Islet precursor cell (in vitro differentiated cells): ENCODE data around the gene VDAC2.
"Not testable (repeated sequence)": the region's sequence is repeated elsewhere in the genome, so short reads cannot be mapped to it uniquely, and the experiment has no call there.

Experiments used
- DNase-seq: peaks from one replicate; pipeline ENCODE4 v3.0.0-alpha.2; 2018

VDAC2 gene

DNA sequence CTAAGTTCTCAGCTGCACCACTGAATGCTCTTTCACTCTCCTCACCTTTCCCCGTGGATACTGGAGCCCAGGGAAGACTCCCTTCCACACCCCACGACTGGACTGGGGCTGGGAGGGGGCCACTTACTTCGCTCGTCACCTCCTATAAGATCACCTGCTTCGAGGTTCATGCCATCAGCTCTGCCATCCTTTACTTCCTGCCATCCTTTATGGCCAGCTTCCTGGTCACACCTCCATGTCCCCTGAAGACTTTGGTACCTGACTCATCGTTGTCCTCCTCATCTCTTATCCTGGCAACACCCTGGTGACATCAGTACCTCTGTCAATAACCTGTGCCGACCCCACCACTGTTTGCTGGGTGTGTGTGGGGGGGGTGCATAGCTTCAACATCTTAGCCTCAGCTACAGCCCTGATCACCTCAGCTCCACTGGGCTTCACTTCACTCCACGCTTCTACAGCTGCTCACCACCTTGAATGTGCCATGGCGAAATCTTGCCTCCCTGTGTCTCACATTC is 8.7 kb upstream of the VDAC2 start:
- DNase-seq = peak; percentile 19

GRCh38 chr10:75202321-75203045 is 8.1 kb upstream of the VDAC2 start:
- DNase-seq = peak; percentile 53

DNA sequence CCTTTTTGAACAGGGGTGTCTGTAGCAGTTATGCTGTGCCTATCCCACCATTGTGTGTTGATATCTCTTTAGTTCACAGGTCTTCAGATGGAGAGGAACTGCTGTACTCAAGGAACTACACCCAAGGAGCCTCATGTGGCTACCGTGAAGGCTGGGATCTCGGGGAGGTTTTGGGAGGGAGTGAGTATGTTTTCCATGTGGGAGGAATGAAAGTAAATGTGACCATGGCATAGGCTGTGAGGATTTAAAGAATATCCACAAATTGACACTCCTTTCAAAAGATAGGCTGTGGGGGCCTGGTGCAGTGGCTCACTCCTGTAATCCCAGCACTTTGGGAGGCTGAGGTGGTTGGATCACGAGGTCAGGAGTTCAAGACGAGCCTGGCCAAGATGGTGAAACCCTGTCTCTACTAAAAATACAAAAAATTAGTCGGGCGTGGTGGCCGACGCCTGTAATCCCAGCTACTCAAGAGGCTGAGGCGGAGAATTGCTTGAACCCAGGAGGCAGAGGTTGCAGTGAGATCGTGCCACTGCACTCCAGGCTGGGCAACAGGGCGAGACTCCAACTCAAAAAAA is 7.5 kb upstream of the VDAC2 start:
- DNase-seq = not testable (repeated sequence)

- peak; percentile 39 for DNase-seq
Observed at GRCh38 chr10:75203724-75204123, 6.9 kb upstream of the VDAC2 start.

GRCh38 chr10:75205908-75206307 is 4.7 kb upstream of the VDAC2 start:
- DNase-seq = no peak

- DNase-seq = not testable (repeated sequence)
Observed at GRCh38 chr10:75206638-75207037, 4.0 kb upstream of the VDAC2 start.

DNA sequence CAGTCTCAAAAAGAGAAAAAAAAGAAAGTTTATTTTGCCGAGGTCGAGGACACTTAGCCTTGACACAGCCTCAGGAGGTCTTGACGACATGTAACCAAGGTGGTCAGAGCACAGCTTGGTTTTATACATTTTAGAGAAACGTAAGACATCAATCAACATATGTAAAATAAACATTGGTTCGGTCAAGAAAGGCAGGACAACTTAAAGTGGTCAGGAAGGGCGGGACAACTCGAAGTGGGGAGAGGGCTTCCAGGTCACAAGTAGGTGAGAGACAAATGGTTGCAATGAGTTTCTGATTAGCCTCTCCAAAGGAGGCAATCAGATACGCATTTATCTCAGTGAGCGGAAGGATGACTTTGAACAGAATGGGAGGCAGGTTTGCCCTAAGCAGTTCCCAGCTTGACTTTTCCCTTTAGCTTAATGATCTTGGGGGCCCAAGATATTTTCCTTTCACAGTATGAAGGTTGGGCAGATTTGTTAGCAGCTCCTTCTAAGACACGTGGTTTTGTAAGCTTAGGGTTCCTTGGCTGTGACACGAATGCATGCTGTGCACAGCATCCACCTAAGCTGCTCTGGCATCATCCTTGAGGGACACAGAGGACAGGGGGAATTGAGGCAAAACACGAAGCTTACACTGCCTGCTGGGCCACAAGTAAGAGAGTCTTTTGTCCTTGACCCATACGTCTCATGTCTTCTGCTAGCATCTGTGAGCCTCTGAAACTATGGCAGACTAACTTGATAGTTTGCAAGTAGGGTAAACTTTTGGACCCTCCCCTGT is 3.3 kb upstream of the VDAC2 start:
- no peak for DNase-seq

GRCh38 chr10:75207857-75208144 is 2.8 kb upstream of the VDAC2 start:
- DNase-seq = no peak

DNA sequence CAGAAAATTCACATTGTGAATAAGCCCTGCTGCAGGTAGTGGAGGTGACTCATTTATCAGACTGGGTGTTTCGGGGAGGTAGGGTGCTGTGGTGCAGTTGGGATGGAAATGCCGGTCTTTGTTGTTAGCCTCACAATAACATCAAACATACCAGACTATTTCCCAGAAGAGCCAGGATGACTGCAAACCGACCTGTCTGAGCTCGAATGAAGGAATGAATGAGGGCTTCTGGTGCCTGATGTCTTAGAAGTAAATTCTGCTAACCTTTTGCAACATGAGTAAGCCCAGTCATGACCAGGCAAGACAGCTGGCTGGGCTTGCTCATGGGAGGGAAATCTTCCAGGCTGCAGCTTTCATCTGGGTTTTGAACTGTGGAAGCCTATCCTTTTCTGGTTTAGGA is 2.4 kb upstream of the VDAC2 start:
- peak; percentile 80 for DNase-seq

GRCh38 chr10:75209086-75209920 is 1.3 kb upstream of the VDAC2 start:
- DNase-seq = no peak

DNA sequence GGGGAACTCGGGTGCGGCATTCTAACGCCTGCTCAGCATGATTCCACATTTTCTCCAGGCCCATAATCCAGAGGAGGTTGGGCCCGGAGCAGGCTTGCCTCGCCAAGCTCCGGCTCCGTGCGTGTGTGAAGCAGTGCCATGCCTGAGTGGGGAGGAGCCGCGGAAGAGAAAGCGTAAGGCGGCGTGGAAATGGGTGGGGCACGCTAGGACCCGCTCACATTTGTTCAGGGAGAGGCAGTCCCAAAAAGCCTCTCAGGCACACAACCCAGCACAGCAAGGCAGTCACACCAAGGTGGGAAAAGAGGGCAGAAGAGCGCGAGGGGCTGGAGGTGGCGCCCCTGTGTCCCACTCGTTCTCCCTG is 695 bp upstream of the VDAC2 start:
- no peak for DNase-seq

DNA sequence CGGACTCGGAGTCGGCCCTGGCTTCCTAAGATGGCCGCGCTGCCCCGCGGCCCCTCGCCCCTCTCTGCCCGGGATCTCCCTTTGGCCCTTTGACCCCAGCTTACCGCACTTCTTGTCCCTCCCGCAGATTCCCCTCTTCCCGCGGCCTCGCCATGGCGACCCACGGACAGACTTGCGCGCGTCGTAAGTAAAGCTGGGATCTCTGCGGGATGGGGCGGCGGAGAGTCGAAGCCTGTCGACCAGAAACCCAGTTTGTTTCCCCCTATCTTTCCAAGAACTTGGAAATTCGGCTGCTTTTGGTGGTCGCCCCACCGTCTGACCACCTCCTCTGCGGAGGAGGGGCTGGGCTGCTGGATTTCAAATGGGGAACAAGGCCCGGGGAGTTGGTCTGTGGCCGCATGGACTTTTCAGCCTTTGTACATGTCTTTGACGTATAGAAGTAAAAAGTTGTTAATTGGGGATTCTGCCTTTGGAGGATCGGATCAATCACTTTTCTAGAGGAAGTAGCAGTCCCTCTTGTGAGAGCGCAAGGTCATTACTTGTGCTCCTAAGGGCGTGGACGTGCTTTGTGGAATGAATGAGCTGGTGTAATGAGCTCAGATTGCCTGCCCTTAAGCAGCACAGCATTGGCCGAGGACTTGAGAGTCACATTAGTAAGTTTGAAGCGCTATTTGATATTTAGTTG is 553 bp downstream of the VDAC2 start:
- peak; percentile 62 for DNase-seq

DNA sequence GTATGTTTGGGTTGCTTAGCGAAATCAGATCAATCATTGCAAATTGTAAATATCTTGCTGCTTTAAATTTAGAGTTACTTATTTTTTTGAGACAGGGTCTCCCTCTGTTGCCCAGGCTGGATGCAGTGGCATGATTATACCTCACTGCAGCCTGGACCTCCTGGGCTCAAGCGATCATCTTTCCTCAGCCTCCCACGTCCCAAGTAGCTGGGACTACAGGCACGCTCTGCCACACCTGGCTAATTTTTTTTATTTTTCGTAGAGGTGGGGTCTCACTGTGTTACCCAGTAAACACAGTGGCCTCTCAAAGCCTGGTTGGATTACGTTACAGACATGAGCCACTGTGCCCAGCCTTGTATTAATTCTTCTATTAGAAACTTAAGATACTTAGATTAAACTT is 1.7 kb downstream of the VDAC2 start:
- DNase-seq = no peak

- DNase-seq = no peak
Observed at GRCh38 chr10:75220274-75220673, 9.7 kb downstream of the VDAC2 start.

GRCh38 chr10:75221492-75221891 is 10.9 kb downstream of the VDAC2 start:
- not testable (repeated sequence) for DNase-seq

- no peak for DNase-seq
Observed at GRCh38 chr10:75223507-75223906, 12.9 kb downstream of the VDAC2 start.

DNA sequence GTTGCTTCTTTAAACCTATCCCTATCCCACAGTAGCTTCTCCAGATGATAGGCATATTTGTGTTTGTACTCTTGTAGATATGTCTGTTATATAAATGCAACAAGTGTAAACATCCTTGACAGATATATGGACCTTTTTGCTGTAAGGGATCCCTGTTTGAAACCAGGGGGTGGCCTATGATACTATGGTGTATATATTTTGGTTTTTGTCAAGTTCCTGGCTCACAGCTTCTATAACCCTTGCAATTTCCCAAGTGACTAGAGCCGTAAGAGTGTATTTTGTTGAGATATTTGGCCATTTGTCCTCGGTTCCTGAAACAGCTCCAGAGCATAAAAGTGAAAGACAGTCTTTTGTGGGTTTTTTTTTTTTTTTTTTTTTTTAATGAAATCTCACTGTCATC is 15.5 kb downstream of the VDAC2 start:
- DNase-seq = no peak

DNA sequence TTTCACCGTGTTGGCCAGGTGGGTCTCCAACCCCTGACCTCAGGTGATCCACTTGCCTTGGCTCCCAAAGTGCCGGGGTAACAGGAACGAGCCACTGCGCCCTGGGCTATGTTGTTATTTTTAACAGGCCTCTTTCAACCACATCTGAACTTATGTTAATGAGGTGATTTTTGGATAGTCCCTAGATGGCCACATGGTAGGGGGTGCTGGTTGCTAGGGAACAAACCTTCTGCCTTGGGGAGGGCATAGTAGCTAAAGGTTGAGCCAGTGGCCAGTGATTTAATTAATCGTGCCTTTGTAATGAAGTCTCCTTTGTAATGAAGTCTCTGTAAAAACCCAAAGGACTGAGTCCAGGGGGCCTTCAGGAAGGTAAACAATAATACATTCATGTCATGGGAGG is 16.1 kb downstream of the VDAC2 start:
- DNase-seq = no peak

- DNase-seq = no peak
Observed at GRCh38 chr10:75228278-75228677, 17.7 kb downstream of the VDAC2 start.

DNA sequence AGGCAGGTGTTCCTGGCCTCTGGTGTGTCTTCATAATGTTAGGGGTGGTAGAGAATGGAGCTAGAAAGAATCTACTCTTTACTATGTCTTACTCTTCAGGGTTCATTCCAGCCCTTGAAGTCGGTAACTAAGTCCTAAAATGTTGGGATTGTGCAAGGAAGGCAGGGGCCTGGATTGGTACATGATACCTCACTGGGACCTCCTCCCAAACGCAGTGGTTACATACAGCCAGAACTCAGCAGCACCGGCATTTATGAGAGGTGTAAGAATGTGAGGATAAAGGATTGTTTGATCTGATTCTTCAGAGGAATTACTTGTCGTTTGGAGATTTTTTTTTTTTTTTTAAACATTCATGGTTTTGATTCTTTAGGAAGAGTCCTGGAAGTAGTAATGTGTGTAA is 18.2 kb downstream of the VDAC2 start:
- no peak for DNase-seq

DNA sequence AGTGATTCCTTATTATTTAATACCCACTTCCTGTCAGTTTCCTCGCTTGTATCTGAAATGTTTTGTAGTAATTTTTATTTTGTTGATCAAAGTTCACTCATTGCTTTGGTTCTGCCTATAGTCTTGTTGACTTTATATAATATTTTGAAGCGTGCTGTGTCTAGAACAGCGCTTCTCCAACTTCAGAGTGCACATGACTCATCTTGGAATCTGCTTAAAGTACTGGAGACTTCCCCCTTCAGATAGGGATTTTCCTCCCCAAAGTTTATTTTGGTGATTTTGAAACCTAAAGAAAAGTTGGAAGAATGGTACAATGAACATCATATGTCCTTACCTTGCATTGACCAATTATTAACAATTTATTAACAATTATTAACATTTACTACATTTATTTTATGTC is 19.4 kb downstream of the VDAC2 start:
- no peak for DNase-seq

DNA sequence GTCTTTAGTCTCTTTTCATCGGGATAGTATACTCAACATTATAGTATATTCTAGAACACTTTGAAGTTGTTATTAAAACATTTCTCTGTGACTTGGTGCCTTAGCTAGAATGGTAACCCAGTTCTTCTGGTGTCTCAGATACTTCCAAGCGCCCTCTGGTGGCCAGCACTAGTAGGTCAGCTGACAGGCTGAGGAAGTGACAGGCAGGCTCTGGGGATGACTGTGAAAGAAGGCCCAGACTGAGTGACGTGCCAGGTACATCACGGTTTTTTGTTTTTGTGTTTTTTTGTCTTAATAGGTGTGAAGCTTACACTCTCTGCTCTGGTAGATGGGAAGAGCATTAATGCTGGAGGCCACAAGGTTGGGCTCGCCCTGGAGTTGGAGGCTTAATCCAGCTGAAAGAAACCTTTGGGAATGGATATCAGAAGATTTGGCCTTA is 20.0 kb downstream of the VDAC2 start:
- peak; percentile 93 for DNase-seq
